ENCODE results near the gene PRDM11.

DNA sequence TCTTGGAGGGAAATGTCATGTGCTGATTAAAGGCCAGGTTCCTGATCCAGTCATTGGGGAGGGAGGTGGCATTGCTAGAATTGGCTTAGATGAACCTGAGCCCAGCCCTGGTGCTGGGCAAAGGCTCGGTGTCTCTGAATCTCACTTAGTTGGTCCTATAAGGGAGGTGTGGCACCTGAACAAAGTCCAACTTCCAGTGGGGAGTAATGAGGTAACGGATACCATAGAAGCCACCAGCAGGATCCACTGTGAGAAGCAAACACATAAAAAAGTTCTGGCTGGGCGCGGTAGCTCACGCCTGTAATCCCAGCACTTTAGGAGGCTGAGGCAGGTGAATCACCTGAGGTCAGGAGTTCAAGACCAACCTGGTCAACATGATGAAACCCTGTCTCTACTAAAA is 26.6 kb downstream of the PRDM11 start:
- no peak for TF ChIP-seq CTCF (conservative IDR thresholded peaks at IDR 0.05 in 1 of 2, IDR thresholded peaks at IDR 0.05 in 1 of 2; ENCODE audit: extremely low read depth in 1 of 2, insufficient read depth in 1 of 2, low read depth in 1 of 2, low read length in 2 of 2)
- TF ChIP-seq EZH2 (IDR thresholded peaks at IDR 0.05; ENCODE audit: borderline replicate concordance, low read length), result no peak
